ENCODE results near the gene PCP4.

PCP4 gene

GRCh38 chr21:39851002-39851618 lies 16.1 kb upstream of the PCP4 start:
- Histone ChIP-seq H3K9ac (ENCODE audit: low read depth, low read length) (no peak overlapping the region), H3K4me1 (ENCODE audit: insufficient read depth, low read length) (peaks cover 10% of the 10 kb centered on the region; the same call in 1 of the 2 replicates), H3K36me3 (ENCODE audit: insufficient read depth, low read length) (no peaks in the 10 kb centered on the region), H3K9me3 (ENCODE audit: control insufficient read depth, insufficient read depth, low read length) (no peaks in the 10 kb centered on the region)

- Histone ChIP-seq H3K9me3 (ENCODE audit: control insufficient read depth, insufficient read depth, low read length) (no peaks in the 10 kb centered on the region), H3K36me3 (ENCODE audit: insufficient read depth, low read length) (no peaks in the 10 kb centered on the region), H3K4me1 (ENCODE audit: insufficient read depth, low read length) (peaks cover 10% of the 10 kb centered on the region; the same call in 1 of the 2 replicates), H3K9ac (ENCODE audit: low read depth, low read length) (no peak overlapping the region)
Observed at GRCh38 chr21:39852021-39852721, 15.1 kb upstream of the PCP4 start.

DNA sequence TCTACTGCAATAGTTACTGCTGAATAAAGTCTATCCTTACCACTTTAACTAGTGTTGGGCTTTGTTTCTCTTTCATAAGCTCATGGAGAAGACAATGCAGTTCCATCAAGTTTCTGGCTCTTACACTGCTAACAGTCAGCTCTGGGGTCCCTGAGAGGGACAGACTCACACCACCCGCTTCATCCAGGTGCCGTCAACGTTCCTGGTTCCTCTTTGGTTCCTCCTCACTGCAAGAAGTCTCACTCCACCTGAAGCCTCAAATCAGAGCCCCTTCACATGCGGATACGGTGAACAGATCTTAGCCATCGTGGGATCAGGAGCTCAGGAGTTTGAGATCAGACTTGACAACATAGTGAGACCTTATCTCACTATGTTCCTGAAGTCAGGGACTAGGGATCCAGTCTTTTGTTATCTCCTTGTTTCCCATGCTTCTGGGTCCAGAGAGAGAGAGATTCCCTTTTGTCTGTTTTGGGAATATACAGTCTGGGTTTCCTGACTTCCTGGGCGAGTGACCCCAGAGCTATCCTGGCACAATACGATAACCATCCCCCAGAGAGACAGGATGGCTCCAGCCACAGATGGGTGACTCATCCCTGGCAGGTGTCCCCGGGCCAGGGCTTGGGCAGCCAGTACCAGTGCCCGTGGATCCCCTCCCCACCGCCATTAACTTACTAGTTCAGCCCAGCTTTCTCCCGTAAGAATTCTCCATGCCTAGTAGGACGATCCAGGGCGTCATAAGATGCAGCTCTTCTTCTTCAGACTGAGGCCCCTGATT lies 14.3 kb upstream of the PCP4 start:
- Histone ChIP-seq H3K9ac (ENCODE audit: low read depth, low read length) (no peak overlapping the region), H3K9me3 (ENCODE audit: control insufficient read depth, insufficient read depth, low read length) (no peaks in the 10 kb centered on the region), H3K4me1 (ENCODE audit: insufficient read depth, low read length) (peaks cover 10% of the 10 kb centered on the region; the same call in 1 of the 2 replicates), H3K36me3 (ENCODE audit: insufficient read depth, low read length) (no peaks in the 10 kb centered on the region)

DNA sequence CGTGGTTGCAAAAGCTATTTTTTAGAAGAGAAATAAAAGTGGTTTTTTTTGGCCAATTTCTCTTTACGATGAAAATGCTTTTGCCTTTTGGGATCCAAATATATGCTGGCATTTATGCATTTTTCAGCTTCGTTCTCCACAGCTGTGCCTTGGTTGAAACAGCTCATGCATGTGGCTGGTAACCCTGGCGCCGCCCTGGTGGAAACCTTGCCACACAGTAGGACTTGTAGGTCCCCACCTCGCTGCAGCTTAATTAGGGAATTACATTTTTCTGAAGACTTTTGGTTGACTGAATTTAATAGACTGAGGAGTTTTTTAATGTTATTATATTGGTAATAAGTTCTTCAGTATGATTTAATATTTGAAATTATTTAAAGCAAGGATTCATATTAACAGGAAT lies 12.7 kb upstream of the PCP4 start:
- no peak overlapping the region for H3K9ac ChIP-seq (ENCODE audit: low read depth, low read length)
- no peaks in the 10 kb centered on the region for H3K9me3 ChIP-seq (ENCODE audit: control insufficient read depth, insufficient read depth, low read length)
- H3K4me1 ChIP-seq (ENCODE audit: insufficient read depth, low read length) = peaks cover 10% of the 10 kb centered on the region; the same call in 1 of the 2 replicates
- no peaks in the 10 kb centered on the region for H3K36me3 ChIP-seq (ENCODE audit: insufficient read depth, low read length)

GRCh38 chr21:39855595-39855994 lies 11.6 kb upstream of the PCP4 start:
- Histone ChIP-seq H3K36me3 (ENCODE audit: insufficient read depth, low read length) (no peaks in the 10 kb centered on the region), H3K4me1 (ENCODE audit: insufficient read depth, low read length) (peaks cover 10% of the 10 kb centered on the region; the same call in 1 of the 2 replicates), H3K9ac (ENCODE audit: low read depth, low read length) (no peak overlapping the region), H3K9me3 (ENCODE audit: control insufficient read depth, insufficient read depth, low read length) (no peaks in the 10 kb centered on the region)

- no peak overlapping the region for H3K9ac ChIP-seq (ENCODE audit: low read depth, low read length)
- no peaks in the 10 kb centered on the region for H3K9me3 ChIP-seq (ENCODE audit: control insufficient read depth, insufficient read depth, low read length)
- H3K36me3 ChIP-seq (ENCODE audit: insufficient read depth, low read length) = no peaks in the 10 kb centered on the region
- no peaks in the 10 kb centered on the region for H3K4me1 ChIP-seq (ENCODE audit: insufficient read depth, low read length)
Observed at GRCh38 chr21:39860600-39860999, 6.6 kb upstream of the PCP4 start.

- Histone ChIP-seq H3K36me3 (ENCODE audit: insufficient read depth, low read length) (no peaks in the 10 kb centered on the region), H3K9ac (ENCODE audit: low read depth, low read length) (no peak overlapping the region), H3K9me3 (ENCODE audit: control insufficient read depth, insufficient read depth, low read length) (no peaks in the 10 kb centered on the region), H3K4me1 (ENCODE audit: insufficient read depth, low read length) (no peaks in the 10 kb centered on the region)
Observed at GRCh38 chr21:39863111-39863510, 4.1 kb upstream of the PCP4 start.

DNA sequence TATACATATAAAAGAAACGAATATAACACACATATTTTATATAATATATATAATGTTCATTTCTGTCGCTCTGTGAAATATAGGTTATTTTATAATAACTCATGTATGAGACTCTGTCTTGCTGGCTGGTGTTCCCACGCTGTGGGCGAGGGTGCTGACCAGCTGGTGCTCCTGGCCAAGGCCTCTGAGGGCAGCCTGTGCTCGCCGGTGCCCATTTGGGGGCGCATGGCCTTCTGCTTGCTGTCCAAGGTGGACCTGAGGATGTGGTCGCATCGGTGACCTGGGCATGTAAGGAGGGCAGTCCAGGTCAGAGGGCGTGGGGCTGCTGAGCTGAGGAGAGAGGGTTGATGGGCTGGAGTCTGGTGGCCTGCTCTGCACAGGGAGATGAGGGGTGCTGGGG lies 1.1 kb upstream of the PCP4 start:
- Histone ChIP-seq H3K36me3 (ENCODE audit: insufficient read depth, low read length) (no peaks in the 10 kb centered on the region), H3K9ac (ENCODE audit: low read depth, low read length) (no peak overlapping the region), H3K9me3 (ENCODE audit: control insufficient read depth, insufficient read depth, low read length) (no peaks in the 10 kb centered on the region), H3K4me1 (ENCODE audit: insufficient read depth, low read length) (no peaks in the 10 kb centered on the region)

GRCh38 chr21:39869141-39869818 lies 2.0 kb downstream of the PCP4 start:
- Histone ChIP-seq H3K36me3 (ENCODE audit: insufficient read depth, low read length) (no peaks in the 10 kb centered on the region), H3K9me3 (ENCODE audit: control insufficient read depth, insufficient read depth, low read length) (no peaks in the 10 kb centered on the region), H3K4me1 (ENCODE audit: insufficient read depth, low read length) (no peaks in the 10 kb centered on the region), H3K9ac (ENCODE audit: low read depth, low read length) (no peak overlapping the region)

- Histone ChIP-seq H3K9ac (ENCODE audit: low read depth, low read length) (no peak overlapping the region), H3K36me3 (ENCODE audit: insufficient read depth, low read length) (no peaks in the 10 kb centered on the region), H3K4me1 (ENCODE audit: insufficient read depth, low read length) (no peaks in the 10 kb centered on the region), H3K9me3 (ENCODE audit: control insufficient read depth, insufficient read depth, low read length) (no peaks in the 10 kb centered on the region)
Observed at GRCh38 chr21:39873687-39874086, 6.4 kb downstream of the PCP4 start.

DNA sequence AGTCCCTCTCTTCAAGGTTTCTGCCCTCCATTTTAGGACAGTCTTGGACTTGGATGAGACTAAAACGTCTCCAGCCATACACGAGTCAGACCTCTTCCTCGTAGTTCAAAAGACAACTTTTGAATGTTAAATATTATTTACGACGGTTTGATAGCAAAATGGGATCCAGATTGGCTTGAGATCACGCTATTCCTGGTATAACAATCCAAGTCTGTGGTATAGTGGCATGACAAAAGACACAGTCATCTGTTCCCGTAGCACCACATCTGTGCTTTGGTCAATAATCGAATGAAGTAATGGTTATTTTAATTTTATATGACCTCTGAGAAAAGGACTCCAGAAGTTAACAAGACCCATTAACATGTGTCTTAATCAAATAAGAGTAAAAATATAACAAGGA lies 7.0 kb downstream of the PCP4 start:
- H3K36me3 ChIP-seq (ENCODE audit: insufficient read depth, low read length) = no peaks in the 10 kb centered on the region
- no peak overlapping the region for H3K9ac ChIP-seq (ENCODE audit: low read depth, low read length)
- H3K9me3 ChIP-seq (ENCODE audit: control insufficient read depth, insufficient read depth, low read length) = no peaks in the 10 kb centered on the region

GRCh38 chr21:39874759-39875158 lies 7.5 kb downstream of the PCP4 start:
- no peaks in the 10 kb centered on the region for H3K4me1 ChIP-seq (ENCODE audit: insufficient read depth, low read length)
- H3K36me3 ChIP-seq (ENCODE audit: insufficient read depth, low read length) = no peaks in the 10 kb centered on the region
- no peak overlapping the region for H3K9ac ChIP-seq (ENCODE audit: low read depth, low read length)
- no peaks in the 10 kb centered on the region for H3K9me3 ChIP-seq (ENCODE audit: control insufficient read depth, insufficient read depth, low read length)

More for the DNA sequence above, 7.0 kb downstream of the PCP4 start:
- no peaks in the 10 kb centered on the region for H3K4me1 ChIP-seq (ENCODE audit: insufficient read depth, low read length)

DNA sequence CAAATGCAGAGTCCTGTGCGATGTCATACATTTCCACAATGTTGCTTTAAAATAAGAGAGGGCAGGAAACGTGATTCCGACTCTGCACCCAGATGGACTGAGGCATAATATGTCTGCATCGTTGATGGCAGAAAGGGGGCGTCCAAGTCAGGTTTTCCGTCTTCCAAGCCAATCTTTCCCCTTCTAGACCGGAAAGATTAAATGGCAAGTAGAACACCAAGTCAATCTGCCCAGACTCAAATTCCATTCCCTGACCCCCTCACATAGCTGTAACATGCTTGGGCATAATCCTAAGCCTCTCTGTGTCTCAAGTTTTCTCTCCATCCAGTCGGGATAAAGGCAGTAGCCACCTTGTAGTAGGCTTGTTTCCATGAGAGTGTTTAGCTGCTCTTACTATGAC lies 14.4 kb downstream of the PCP4 start:
- Histone ChIP-seq H3K4me1 (ENCODE audit: insufficient read depth, low read length) (no peaks in the 10 kb centered on the region), H3K36me3 (ENCODE audit: insufficient read depth, low read length) (no peaks in the 10 kb centered on the region), H3K9ac (ENCODE audit: low read depth, low read length) (no peak overlapping the region), H3K9me3 (ENCODE audit: control insufficient read depth, insufficient read depth, low read length) (no peaks in the 10 kb centered on the region)

DNA sequence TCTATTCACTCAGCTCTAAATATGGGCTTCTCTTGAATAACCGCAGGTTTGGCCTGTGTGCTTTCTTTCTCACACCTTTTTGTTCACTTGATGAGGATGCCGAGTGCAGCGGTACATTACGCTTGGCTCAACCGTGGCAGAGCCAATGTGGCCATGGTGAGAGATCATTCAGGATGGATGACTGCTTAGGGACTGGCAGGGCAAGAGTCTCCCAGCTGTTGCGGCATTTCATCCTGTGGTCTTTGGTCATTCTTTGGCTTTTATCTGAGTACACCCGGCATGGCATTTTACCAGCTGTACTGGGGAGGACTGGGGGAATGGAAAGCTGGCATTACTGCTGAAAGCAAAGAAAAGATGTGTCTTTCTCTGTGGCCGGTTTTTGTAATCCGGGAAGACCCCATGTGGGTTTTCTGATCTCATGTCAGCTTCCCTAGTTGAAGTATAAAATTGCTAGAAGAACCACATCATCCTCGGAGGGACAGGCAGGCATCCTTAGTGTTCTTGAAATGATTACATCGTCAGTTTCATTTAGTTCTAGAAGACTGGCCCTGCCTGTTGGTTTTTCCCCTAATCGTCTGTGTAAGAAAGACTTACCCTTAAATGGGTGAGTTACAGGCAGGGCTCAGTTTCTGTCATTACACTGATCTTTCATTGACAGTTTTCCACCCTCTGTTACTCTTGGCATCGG lies 15.1 kb downstream of the PCP4 start:
- H3K9ac ChIP-seq (ENCODE audit: low read depth, low read length) = no peak overlapping the region
- no peaks in the 10 kb centered on the region for H3K4me1 ChIP-seq (ENCODE audit: insufficient read depth, low read length)
- no peaks in the 10 kb centered on the region for H3K9me3 ChIP-seq (ENCODE audit: control insufficient read depth, insufficient read depth, low read length)
- no peaks in the 10 kb centered on the region for H3K36me3 ChIP-seq (ENCODE audit: insufficient read depth, low read length)
